Chondrocyte (in vitro differentiated cells): ENCODE results near the gene THADA. TPM values are rescaled to one million over a fixed set of nuclear protein-coding genes. Genes with fewer than 3 reads are reported as not detected.

Experiments used
- DNase-seq: peaks from one replicate; pipeline ENCODE4 v3.0.0; 2021; ENCODE audit warnings: mixed read lengths, low spot score
- H3K27ac Mint-ChIP-seq: one replicate; pipeline ENCODE4 v1.8.0; 2021; ENCODE audit warnings: mild to moderate bottlenecking, moderate library complexity, mixed read lengths; ENCODE audit not compliant: unreplicated experiment
- H3K27me3 Mint-ChIP-seq: 2 replicates; pipeline ENCODE4 v1.8.0; 2021; ENCODE audit warnings: low read depth, mixed read lengths
- H3K36me3 Mint-ChIP-seq: 2 replicates; pipeline ENCODE4 v1.8.0; 2021; ENCODE audit warnings: low read depth, mixed read lengths
- H3K4me1 Mint-ChIP-seq: 2 replicates; pipeline ENCODE4 v1.8.0; 2021; ENCODE audit warnings: low read depth, mild to moderate bottlenecking, mixed read lengths
- H3K4me3 Mint-ChIP-seq: one replicate; pipeline ENCODE4 v1.8.0; 2021; ENCODE audit warnings: mild to moderate bottlenecking, moderate library complexity, mixed read lengths; ENCODE audit not compliant: unreplicated experiment
- H3K9me3 Mint-ChIP-seq: 2 replicates; pipeline ENCODE4 v1.8.0; 2021; ENCODE audit warnings: low read depth, mixed read lengths
- CTCF ChIP-seq: fragments of 200-600 bp; sonication (generic); IDR thresholded peaks from 2 replicates; pipeline ENCODE4 v1.5.0; 2021; ENCODE audit warnings: antibody characterized with exemption, mild to moderate bottlenecking, moderate library complexity
- total RNA-seq: library from RNA; stranded (reverse); gene quantifications from 3 replicates; pipeline ENCODE4 v1.2.1, GENCODE V29; 2021

Gene THADA
- total RNA-seq, 1 donor from 2014 or later: 28.4 TPM

GRCh38 chr2:43526994-43527393 is 68.8 kb downstream of the THADA start:
- Mint-ChIP-seq H3K4me3 (no peak overlapping the region), H3K9me3 (peaks cover 9% of the 10 kb centered on the region), H3K27ac (peak overlapping the region; percentile 30), H3K4me1 (peaks cover 31% of the 10 kb centered on the region), H3K36me3 (peaks cover 12% of the 10 kb centered on the region), H3K27me3 (no peaks in the 10 kb centered on the region)
- TF ChIP-seq CTCF: no peak
- no peak for DNase-seq

- H3K27me3 Mint-ChIP-seq: no peaks in the 10 kb centered on the region
- no peak overlapping the region for H3K4me3 Mint-ChIP-seq
- peaks cover 9% of the 10 kb centered on the region for H3K36me3 Mint-ChIP-seq
- TF ChIP-seq CTCF: no peak
- no peak overlapping the region for H3K27ac Mint-ChIP-seq
- peaks cover 9% of the 10 kb centered on the region for H3K9me3 Mint-ChIP-seq
- H3K4me1 Mint-ChIP-seq: peaks cover 31% of the 10 kb centered on the region
- no peak for DNase-seq
Observed at GRCh38 chr2:43525506-43525905, 70.3 kb downstream of the THADA start.

GRCh38 chr2:43524177-43524965 is 71.5 kb downstream of the THADA start:
- peaks cover 9% of the 10 kb centered on the region for H3K9me3 Mint-ChIP-seq
- no peak overlapping the region for H3K27ac Mint-ChIP-seq
- DNase-seq: no peak
- H3K4me1 Mint-ChIP-seq: peaks cover 42% of the 10 kb centered on the region
- H3K36me3 Mint-ChIP-seq: peaks cover 9% of the 10 kb centered on the region
- no peak overlapping the region for H3K4me3 Mint-ChIP-seq
- H3K27me3 Mint-ChIP-seq: no peaks in the 10 kb centered on the region
- peak; percentile 64 for TF ChIP-seq CTCF

- DNase-seq: no peak
- H3K4me1 Mint-ChIP-seq: peaks cover 63% of the 10 kb centered on the region
- H3K9me3 Mint-ChIP-seq: peaks cover 9% of the 10 kb centered on the region
- H3K27me3 Mint-ChIP-seq: no peaks in the 10 kb centered on the region
- no peak for TF ChIP-seq CTCF
- no peak overlapping the region for H3K4me3 Mint-ChIP-seq
- H3K36me3 Mint-ChIP-seq: peaks cover 9% of the 10 kb centered on the region
- H3K27ac Mint-ChIP-seq: no peak overlapping the region
Observed at GRCh38 chr2:43522177-43522576, 73.7 kb downstream of the THADA start.

- H3K4me1 Mint-ChIP-seq: peaks cover 63% of the 10 kb centered on the region
- H3K36me3 Mint-ChIP-seq: peaks cover 9% of the 10 kb centered on the region
- H3K27me3 Mint-ChIP-seq: no peaks in the 10 kb centered on the region
- no peak for DNase-seq
- H3K27ac Mint-ChIP-seq: no peak overlapping the region
- H3K9me3 Mint-ChIP-seq: peaks cover 9% of the 10 kb centered on the region
- no peak overlapping the region for H3K4me3 Mint-ChIP-seq
- TF ChIP-seq CTCF: no peak
Observed at GRCh38 chr2:43521568-43521967, 74.3 kb downstream of the THADA start.
